KOPT-K1 (cell line): ENCODE results near the gene ITFG1.
"Not testable (repeated sequence)": the region's sequence is repeated elsewhere in the genome, so short reads cannot be mapped to it uniquely, and the experiment has no call there.

Source experiments
- H3K27ac ChIP-seq: fragments of 200-600 bp; sonication (generic); 2 replicates; pipeline ENCODE4 v1.5.1; 2016; ENCODE audit warnings: antibody characterized with exemption, mild to moderate bottlenecking, low read depth, low read length; ENCODE audit not compliant: poor library complexity, severe bottlenecking
- H3K36me3 ChIP-seq: fragments of 200-600 bp; sonication (generic); 2 replicates; pipeline ENCODE4 v1.5.1; 2017; ENCODE audit warnings: antibody characterized with exemption, mild to moderate bottlenecking, low read length, moderate library complexity; ENCODE audit not compliant: insufficient read depth
- H3K9me3 ChIP-seq: fragments of 200-600 bp; sonication (generic); 2 replicates; pipeline ENCODE4 v1.5.1; 2017; ENCODE audit warnings: antibody characterized with exemption, low read length, mild to moderate bottlenecking; ENCODE audit not compliant: insufficient read depth, poor library complexity, severe bottlenecking

Gene ITFG1

GRCh38 chr16:47229053-47230050 is 231.5 kb downstream of the ITFG1 start:
- Histone ChIP-seq H3K9me3 (peaks cover 6% of the 10 kb centered on the region), H3K36me3 (no peaks in the 10 kb centered on the region), H3K27ac (peak overlapping the region; percentile 43)

- Histone ChIP-seq H3K27ac (no peak overlapping the region), H3K9me3 (peaks cover 9% of the 10 kb centered on the region), H3K36me3 (no peaks in the 10 kb centered on the region)
These were observed 232.6 kb downstream of the ITFG1 start for GRCh38 chr16:47228241-47228640.

GRCh38 chr16:47213761-47214440 is 247.0 kb downstream of the ITFG1 start:
- no peaks in the 10 kb centered on the region for H3K9me3 ChIP-seq
- H3K27ac ChIP-seq = no peak overlapping the region
- peaks cover 23% of the 10 kb centered on the region for H3K36me3 ChIP-seq

- no peaks in the 10 kb centered on the region for H3K9me3 ChIP-seq
- no peak overlapping the region for H3K27ac ChIP-seq
- peaks cover 6% of the 10 kb centered on the region for H3K36me3 ChIP-seq
These were observed 249.6 kb downstream of the ITFG1 start for GRCh38 chr16:47211218-47211617.

- H3K9me3 ChIP-seq = no peaks in the 10 kb centered on the region
- H3K36me3 ChIP-seq = no peaks in the 10 kb centered on the region
- H3K27ac ChIP-seq = no peak overlapping the region
These were observed 255.9 kb downstream of the ITFG1 start for GRCh38 chr16:47204736-47205504.

- H3K36me3 ChIP-seq, H3K27ac ChIP-seq, H3K9me3 ChIP-seq: not testable (repeated sequence)
These were observed 257.4 kb downstream of the ITFG1 start for GRCh38 chr16:47203433-47203832.

GRCh38 chr16:47198180-47198575 is 262.7 kb downstream of the ITFG1 start:
- Histone ChIP-seq H3K27ac (no peak overlapping the region), H3K36me3 (no peaks in the 10 kb centered on the region), H3K9me3 (no peaks in the 10 kb centered on the region)

- H3K9me3 ChIP-seq = no peaks in the 10 kb centered on the region
- no peaks in the 10 kb centered on the region for H3K36me3 ChIP-seq
- no peak overlapping the region for H3K27ac ChIP-seq
These were observed 263.2 kb downstream of the ITFG1 start for GRCh38 chr16:47197536-47198179.

GRCh38 chr16:47196457-47196856 is 264.4 kb downstream of the ITFG1 start:
- H3K27ac ChIP-seq = no peak overlapping the region
- H3K36me3 ChIP-seq = no peaks in the 10 kb centered on the region
- H3K9me3 ChIP-seq = no peaks in the 10 kb centered on the region

GRCh38 chr16:47182318-47182717 is 278.5 kb downstream of the ITFG1 start:
- Histone ChIP-seq H3K36me3 (no peaks in the 10 kb centered on the region), H3K9me3 (peaks cover 8% of the 10 kb centered on the region), H3K27ac (no peak overlapping the region)

GRCh38 chr16:47181066-47181465 is 279.8 kb downstream of the ITFG1 start:
- not testable (repeated sequence) for H3K27ac ChIP-seq, H3K9me3 ChIP-seq, H3K36me3 ChIP-seq

- H3K36me3 ChIP-seq = 0 out of 2 replicates have a peak, but pooled peaks cover 3% of the 10 kb centered on the region
- peaks cover 8% of the 10 kb centered on the region for H3K9me3 ChIP-seq
- H3K27ac ChIP-seq = no peak overlapping the region
These were observed 280.8 kb downstream of the ITFG1 start for GRCh38 chr16:47180073-47180472.

- Histone ChIP-seq H3K36me3 (0 out of 2 replicates have a peak, but pooled peaks cover 3% of the 10 kb centered on the region), H3K9me3 (peaks cover 5% of the 10 kb centered on the region), H3K27ac (no peak overlapping the region)
These were observed 285.7 kb downstream of the ITFG1 start for GRCh38 chr16:47175152-47175551.

- Histone ChIP-seq H3K9me3 (no peaks in the 10 kb centered on the region), H3K36me3 (peaks cover 7% of the 10 kb centered on the region; the same call in 1 of the 2 replicates), H3K27ac (no peak overlapping the region)
These were observed 298.0 kb downstream of the ITFG1 start for GRCh38 chr16:47162670-47163420.
